Stimulated activated CD8-positive, alpha-beta memory T cell treated with anti-CD3 and anti-CD28 coated beads, Interleukin-15, amount 100 ng/mL, for 24 hours (primary cell): ENCODE measurements around the gene USP8.
"Not testable (repeated sequence)": the region's sequence is repeated elsewhere in the genome, so short reads cannot be mapped to it uniquely, and the experiment has no call there.

Source experiments
- DNase-seq: peaks from one replicate; pipeline ENCODE4 v3.0.0-alpha.2; 2020; ENCODE audit warnings: low read depth

USP8 gene

DNA sequence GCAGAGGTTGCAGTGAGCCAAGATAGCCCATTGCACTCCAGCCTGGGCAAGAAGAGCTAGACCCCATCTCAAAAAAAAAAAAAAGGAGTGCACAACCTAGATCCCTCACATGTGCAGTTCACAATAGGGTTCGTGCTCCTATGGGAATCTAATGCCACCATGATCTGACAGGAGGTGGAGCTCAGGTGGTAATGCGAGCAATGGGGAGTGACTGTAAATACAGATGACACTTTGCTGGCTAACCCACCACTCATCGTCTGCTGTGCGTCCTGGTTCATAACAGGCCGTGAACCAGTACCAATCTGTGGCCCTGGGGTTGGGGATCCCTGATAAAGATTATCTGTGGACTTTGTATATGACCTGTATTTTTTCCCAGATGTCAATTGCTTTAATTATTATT, 16.7 kb downstream of the USP8 start:
- DNase-seq, result no peak

DNA sequence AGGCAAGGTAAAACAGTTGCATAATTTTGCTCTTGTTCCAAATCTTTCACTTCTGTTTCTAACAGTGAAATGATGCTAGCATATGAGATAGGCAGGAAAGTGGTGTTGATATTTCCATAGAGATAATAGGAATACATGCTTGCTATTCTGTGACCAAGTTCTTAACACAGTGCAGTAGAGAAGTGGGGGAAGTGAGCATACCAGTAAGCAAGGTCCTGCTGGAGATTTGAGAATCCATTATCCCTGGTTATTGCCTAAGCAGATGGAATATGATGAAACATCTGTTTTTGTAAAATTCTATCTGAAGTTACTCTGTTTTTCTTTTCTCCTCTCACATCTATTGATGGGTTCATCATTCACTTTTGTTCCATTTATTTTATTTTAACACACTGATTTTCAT, 28.7 kb downstream of the USP8 start:
- DNase-seq, result no peak

DNA sequence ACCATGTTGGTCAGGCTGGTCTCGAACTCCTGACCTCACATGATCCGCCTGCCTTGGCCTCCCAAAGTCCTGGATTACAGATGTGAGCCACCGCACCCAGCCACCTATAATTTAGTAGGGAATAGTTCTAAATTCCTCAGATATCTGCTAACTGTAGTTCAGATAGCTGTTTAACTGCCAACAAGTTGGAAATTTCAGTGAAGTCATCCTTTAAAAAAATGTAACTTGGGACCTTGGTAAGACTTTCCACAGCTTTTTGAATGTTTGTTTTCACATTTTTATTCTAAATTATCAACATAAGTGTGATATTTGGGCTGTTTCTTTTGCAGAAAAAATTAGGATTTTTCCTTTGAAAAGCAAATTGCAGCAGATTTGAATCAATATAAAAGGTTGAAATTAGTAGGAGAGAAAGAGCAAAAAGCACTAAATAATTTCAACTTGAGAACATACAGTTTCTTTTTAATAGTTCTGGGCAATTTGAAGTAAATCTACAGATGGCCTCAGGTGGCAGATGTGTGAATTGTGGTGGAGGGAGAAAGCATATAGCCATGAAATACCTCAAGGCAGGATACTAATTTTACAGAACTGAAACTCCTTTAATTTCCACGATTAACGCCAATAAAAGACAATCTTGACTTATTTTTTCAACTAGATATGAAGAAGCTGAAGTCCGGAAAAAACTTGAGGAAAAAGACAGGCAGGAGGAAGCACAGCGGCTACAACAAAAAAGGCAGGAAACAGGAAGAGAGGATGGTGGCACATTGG, 34.3 kb downstream of the USP8 start:
- no peak for DNase-seq

DNA sequence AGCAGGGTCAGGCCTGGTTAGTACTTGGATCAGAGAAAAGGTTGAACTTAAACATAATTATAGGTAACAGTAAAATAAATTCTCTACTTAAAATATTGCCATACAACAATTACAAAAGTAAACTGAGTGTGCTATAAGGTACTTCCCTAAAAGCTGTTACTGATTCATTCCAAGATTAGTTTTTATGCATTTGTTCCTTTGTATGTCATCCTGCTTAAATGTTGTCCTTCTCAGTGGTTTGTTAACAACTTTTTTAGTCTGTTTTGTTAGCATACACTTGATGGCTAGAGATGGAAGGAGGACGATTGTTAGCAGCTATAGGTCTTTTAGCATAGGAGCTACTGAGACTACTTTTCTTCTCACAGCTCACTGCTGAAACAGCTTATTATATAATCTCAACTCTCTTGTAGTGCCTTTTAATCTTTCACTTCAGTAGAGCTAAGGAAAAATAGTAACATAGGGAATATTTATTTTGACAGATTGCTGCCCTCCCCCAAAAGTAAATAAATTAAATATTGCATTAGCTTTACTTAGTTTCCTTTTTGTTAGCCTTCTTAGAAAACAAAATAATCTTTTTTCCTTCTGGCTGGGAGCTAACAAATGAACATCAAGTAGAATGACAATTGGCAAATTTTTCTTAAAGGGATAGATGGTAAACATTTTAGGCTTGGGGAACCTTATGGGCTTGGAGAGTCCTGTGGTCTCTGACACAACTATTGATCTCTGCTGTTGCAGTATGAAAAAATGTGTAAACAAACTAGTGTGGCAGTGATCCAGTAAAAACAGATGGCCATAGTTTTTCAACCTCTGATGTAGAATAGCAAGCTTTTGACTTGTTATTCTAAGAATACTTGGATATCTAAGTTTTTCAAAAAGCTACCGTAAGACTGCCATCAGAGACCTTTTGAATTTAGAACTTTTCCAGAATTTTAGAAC, 39.5 kb downstream of the USP8 start:
- DNase-seq, result no peak

DNA sequence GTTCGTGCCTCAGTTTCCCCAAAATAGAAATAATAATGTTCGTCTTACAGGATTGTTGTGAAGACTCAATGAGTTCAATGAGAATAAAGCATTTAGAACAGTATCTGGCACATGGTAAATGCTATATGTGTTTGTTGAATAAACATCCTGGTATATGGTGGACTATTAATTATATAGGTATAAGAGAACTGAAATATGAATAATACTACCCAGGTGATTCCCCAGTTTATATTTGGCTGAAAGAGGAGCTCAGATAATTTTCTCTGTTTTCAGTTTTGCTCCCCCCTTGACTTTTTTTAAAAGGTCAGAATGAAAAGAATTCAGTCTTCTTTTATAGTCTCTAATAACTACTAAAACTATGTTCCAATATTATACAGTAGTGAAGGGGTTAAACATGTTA, 46.9 kb downstream of the USP8 start:
- DNase-seq, result no peak

DNA sequence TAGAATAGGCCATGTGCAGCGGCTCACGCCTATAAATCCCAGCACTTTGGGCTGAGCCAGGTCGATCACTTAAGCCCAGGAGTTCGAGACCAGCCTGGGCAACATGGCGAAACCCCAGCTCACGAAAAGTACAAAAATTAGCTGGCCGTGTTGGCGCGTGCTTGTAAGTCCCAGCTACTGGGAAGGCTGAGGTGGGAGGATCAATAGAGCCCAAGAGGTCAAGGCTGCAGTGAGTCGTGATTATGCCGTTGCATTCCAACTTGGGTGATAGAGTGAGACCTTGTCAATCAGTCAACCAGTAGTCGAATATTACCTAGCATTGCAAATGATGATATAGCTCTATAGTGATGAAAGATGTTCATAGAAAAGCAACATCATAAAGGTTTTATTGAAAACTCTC, 51.9 kb downstream of the USP8 start:
- DNase-seq, result no peak

DNA sequence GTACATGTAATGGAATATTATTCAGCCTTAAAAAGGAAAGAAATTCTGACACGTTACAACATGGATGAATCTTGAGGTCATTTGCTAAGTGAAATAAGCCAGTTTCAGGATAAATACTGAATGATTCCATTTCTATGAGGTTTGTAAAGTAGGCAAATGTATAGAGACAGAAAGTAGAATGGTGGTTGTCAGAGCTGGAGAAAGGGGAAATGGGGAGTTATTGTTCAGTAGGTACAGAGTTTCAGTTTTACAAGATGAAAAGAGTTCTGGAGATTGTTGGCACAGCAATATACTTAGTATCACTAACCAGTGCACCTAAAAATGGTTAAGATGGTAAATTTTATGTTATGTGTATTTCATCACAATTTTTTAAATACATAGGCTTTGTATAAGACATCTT, 60.6 kb downstream of the USP8 start:
- no peak for DNase-seq

DNA sequence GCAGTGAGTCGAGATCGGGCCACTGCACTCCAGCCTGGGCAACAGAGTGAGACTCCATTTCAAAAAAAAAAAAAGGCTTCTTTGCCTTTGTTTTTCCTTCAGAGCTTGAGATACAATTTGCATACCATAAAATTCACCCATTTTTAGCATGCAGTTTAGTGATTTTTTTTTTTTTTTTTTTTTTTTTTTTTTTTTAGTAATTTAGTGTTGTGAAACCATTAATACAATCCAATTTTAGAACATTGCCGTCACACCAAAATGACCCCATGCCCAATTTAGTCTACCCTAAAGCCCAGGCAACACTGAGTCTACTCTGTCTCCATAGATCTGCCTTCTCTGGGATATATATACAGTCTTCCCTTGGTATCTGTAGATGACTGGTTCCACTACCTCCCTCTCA, 61.2 kb downstream of the USP8 start:
- no peak for DNase-seq

DNA sequence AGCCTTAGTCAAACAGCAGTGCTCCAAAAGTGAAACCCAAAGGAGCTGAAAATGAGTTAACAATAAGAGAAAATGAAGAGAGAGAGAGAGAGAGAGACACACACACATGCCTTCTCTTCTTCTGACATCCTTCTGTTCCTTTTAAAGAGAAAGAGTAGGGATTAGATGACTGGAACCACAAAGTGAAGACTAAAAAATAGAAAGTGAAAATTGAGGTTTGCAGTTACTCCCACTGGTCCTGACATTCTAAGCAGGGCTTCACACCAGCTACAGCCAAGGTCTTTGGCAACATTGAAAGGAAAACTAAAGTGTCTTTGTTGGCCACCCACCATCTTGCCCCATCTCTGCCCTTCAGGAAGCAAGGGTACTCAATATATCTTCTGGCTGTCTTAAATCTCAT, 63.1 kb downstream of the USP8 start:
- no peak for DNase-seq

DNA sequence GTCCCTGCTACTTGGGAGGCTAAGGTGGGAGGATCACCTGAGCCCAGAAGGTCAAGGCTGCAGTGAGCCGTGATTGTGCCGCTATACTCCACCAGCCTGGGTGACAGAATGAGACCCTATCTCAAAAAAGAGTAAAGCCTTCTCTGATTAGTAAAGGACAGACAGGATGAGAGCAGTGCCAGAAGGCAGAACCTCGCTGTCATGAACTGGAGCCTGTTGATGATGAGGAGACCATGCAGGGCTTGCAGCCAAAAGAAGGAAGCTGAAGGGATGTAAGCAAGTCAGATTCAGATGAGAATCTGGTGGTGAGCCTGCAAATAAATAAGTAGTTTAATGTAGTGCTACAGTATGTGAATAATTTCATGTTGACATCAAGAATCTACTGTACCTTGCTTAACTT, 69.4 kb downstream of the USP8 start:
- DNase-seq, result no peak

DNA sequence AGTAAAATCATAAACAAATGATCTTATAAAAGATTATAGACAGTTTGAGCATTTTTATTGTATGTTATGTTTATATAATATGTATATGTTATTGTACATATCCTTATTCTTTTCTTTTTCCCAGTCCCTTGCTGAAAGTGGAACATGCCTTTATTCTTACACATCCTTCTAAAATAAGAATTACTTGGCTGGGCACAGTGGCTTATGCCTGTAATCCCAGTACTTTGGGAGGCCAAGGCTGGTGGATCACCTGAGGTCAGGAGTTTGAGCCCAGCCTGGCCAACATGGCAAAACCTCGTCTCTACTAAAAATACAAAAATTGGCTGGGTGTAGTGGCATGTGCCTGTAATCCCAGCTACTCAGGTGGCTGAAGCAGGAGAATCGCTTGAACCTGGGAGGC, 70.3 kb downstream of the USP8 start:
- DNase-seq, result not testable (repeated sequence)

DNA sequence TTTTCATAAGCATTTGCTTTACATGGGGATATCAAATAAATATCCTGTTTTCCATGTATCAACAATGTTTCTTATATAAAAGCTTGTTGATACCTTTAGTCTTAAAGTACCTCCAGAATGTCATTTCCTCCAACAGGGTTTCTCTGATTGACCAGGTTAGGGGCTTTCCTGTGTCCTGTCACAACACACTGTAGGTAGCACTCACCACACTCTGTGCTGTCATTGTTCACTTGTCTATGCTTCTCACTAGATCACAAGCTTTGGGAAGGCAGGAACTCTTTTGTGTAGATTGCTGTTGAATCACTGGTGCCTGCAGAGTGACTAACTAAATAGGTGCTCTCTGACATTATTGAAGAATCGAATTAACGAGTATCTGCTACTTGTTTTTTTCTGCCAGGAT, 72.5 kb downstream of the USP8 start:
- DNase-seq, result no peak

DNA sequence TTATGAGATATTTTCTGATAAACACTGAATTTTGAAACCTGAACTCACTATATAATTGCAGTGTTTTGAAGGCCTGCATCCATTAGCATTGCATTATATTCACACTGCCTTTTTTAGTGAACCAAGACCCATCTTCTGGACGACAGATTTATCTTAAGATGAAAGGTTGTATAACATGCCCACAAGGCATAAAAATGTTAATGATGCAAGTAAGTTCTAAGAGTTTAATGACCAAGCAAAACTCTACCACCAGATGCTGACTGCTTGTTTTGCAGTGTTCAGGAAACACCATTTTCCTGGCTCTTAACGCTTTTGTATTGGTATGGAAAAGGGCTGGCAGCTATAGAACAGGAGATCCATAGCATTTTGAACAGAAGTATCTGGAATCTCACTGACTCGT, 76.1 kb downstream of the USP8 start:
- no peak for DNase-seq

DNA sequence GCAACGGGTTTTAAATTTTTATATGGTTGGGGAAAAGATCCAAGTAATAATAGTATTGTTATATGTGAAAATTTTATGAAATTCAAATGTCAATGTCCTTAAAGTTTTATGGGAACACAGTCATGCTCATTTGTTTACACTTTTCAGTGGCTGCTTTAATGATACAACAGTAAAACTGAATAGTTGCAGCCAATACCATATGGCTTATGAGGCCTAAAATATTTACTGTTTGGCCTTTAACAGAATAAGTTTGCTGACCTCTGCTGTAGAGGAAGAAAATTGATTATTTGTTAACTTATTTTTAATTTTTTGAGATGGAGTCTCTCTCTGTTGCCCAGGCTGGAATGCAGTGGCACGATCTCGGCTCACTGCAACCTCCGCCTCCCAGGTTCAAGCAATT, 77.6 kb downstream of the USP8 start:
- no peak for DNase-seq

DNA sequence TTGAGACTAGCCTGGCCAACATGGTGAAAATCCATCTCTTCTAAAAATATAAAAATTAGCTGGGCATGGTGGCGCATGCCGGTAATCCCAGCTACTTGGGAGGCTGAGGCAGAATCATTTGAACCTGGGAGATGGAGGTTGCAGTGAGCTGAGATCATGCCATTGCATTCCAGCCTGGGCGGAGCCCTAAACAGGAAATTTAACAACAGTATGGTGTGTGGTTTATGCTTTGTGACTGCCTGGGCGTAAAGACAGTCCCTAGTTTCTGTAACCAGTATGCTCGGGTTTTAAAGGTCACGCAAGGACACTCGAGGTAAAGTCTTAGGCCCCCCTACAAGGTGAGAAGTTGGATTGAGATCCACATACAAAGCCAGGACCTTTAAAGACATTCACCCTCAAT, 78.9 kb downstream of the USP8 start:
- no peak for DNase-seq

DNA sequence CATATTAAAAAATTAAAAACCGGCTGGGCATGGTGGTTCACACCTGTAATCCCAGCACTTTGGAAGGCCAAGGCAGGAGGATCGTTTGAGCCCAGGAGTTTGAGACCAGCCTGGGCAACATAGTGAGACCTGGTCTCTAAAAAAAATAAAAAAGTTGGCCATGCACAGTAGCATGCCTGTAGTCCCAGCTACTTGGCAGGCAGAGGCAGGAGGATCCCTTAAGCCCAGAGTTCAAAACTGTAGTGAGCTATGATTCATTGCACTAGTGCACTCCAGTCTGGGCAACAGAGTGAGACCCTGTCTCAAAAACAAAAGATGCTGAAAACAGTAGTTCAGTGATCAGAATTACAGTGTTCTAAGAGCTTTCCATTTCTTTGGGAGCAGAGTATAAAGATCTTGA, 81.5 kb downstream of the USP8 start:
- DNase-seq, result not testable (repeated sequence)

DNA sequence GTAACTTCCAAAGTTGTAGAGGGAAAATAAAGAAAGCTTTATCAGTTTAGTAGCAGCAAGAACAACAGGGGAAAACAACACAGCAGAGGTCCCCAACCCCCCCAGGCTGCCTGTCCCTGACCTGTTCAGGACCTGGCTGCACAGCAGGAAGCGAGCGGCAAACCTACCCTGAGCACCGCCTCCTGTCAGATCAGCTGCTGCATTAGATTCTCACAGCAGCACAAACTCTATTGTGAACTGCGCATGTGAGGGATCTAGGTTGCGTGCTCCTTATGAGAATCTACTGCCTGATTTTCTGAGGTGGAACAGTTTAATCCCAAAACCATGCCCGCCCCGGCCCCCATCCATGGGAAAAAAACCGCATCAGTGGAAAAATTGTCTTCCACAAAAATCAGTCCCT, 81.9 kb downstream of the USP8 start:
- no peak for DNase-seq

DNA sequence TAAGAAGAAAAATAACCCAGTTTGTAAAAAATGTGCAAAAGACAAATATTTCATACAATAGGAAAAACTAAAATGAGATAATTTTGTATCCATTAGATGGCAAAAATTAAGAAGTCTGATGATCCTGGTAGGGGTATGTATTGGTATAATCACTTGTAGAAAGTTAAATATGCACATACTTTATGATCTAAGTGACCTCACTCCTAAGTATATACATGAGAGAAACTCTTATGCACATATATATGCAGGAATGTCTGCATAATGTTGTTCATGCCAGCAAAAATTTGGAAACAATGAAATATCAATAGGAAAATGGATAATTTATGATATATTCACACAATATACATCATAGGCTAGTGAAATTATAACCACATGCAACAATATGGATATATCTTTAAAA, 88.8 kb downstream of the USP8 start:
- no peak for DNase-seq

DNA sequence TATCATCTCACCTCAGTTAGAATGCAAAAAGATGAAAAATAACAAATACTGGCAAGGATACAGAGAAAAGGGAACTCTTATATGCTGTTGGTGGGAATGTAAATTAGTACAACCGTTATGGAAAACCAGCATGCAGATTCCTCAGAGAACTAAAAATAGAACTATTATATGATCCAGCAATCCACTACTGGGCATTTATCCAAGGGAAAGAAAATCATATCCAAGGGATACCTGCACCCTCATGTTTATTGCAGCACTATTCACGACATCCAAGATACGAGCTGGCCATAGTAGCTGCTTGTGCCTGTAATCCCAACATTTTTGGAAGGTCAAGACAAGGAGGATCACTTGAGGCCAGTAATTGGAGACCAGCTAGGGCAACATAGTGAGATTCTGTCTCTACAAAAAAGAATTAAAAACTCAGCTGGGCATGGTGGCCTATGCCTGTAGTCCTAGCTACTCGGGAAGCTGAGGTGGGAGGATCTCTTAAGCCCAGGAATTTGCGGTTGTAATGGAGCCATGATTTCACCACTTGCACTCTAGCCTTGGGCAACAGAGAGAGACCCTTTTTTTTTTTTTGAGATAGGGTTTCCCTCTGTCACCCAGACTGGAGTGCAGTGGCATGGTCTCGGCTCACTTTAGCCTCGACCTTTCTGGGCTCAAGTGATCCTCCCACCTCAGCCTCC, 95.7 kb downstream of the USP8 start:
- DNase-seq, result no peak

DNA sequence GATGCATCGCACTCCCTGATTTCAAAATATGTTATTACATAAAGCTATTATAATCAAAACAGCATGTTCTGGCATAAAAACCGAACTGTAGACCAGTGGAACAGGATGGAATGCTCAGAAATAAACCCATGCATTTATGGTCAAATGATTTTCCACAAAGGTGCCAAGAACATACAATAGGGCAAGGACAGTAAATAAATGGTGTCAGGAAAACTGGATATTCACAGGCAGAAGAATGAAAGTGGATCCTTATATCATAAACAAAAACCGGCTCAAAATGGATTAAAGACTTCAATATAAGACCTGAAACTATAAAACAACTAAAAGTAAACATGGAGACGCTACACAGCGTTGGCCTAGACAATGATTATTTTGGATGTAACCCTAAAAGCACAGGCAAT, 99.6 kb downstream of the USP8 start:
- DNase-seq, result no peak

DNA sequence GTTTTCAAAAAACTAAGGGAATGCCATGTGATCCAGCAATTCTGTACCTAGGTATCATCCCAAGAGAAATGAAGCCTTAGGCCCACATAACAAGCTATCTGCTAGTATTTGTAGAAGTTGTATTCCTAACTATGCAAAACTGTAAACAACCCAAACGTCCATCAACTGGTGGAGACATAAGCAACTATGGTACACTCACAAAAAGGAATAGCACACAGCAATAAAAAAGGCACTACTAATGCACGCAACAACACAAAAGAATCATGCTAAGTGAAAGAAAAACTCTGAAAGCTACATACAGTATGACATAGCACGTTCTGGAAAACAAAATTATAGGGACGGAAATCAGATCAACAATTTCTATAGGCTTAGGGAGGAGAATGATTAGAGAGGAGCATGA, 107.0 kb downstream of the USP8 start:
- no peak for DNase-seq

DNA sequence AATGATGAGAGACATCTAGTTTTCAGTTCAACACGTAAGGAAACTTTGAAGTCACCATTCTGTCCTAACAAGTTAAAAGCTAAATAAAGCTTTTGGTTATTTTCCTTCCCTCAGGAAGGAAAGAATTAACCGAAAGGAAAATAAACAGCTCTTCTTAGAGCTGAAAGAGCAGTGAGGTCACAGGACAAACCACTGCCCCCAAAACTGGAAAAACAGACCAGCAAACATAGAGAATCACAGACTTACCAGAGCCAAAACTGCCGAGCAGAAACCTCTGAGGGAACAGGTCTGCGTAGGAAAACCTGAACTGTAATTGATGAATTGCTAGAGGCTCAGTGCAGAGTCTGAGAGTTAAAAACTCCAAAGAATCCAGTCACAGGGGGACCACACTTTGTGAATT, 107.6 kb downstream of the USP8 start:
- no peak for DNase-seq

DNA sequence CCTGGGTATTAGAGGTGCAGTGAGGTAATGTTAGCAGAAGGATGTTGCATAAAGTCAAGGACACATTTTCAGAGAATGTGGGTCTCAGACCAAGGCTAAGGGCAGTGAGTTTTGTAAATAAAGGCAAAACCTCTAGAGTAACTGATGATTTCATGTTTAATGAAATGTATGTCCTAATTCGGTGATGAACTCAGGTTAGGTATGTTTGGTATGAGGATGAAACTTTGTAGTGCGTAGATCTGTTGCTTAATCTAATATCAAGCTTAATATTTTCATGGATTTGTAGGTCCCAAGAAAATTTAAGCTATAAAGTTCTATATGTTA, 118.6 kb downstream of the USP8 start:
- no peak for DNase-seq
